Left ventricle myocardium superior (tissue), 1 donor: ENCODE data around the gene LAPTM5. TPM values are rescaled to one million over a fixed set of nuclear protein-coding genes. Genes with fewer than 3 reads are reported as not detected.

Experiments used
- ATAC-seq: fragments of 200-7000 bp; cut with Tn5 transposase; one replicate; pipeline ENCODE4 v1.9.1; 2020; ENCODE audit warnings: mild to moderate bottlenecking, moderate library complexity
- DNase-seq: peaks from one replicate; pipeline ENCODE4 v3.0.0-alpha.2; 2020
- intact Hi-C: fragments of 100-400 bp; cut with micrococcal nuclease; formaldehyde crosslinking; loops from one replicate; pipeline ENCODE4 v1.11.0; 2022
- total RNA-seq: library from RNA; stranded (reverse); fragmentation: NEBNext Ultra II Directional; extraction: Animal tissue kit (Norgen Biotek cat#: 25700); gene quantifications from one replicate; pipeline ENCODE4 v1.2.1, GENCODE V29; 2021
- donor health status: DM: no; HTN: yes; CAD: no; lungs with severe emphysema.

The LAPTM5 gene
- total RNA-seq, 1 donor from 2014 or later: 23.9 TPM

DNA sequence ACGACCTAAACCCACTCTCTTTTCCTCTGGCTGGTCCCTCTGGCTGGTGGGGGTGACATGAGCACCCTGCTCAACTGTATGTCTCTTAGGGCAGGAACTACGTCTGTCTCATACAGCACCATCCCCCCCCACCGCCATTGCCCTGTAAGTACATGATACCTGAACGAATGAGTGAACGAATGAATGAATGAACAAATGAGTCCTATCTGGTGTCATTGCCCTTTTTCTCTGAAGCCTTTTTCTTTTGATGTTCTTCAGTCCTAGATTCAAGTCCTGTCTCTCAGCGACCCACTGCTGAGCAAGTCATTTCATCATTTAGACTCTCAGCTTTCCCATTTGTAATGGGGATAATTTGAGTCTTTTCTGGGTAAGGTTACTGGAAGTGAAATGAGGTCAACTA, 45.0 kb downstream of the LAPTM5 start:
- no peak for ATAC-seq
- intact Hi-C loops: no loop called here
- DNase-seq: no peak

DNA sequence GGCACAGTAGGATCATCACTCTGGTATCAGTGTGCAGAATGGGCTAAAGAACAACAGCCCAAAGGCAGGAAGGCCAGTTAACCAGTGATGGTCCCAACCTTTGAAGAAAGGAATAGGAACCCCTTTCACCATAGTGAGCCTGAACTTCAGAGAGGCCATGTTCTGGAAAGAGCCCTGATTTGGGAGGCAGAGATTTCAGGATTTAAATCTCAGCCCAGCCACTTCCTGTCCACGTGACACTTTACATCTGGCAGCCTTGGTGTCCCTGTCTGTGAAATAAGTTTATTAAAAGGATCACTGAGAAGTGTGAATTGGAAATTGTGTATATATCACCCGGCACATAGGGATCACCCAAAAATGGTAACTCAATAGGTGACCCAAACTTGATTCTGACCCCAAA, 47.2 kb downstream of the LAPTM5 start:
- intact Hi-C loops: no loop called here
- ATAC-seq (no peak), DNase-seq (no peak)

DNA sequence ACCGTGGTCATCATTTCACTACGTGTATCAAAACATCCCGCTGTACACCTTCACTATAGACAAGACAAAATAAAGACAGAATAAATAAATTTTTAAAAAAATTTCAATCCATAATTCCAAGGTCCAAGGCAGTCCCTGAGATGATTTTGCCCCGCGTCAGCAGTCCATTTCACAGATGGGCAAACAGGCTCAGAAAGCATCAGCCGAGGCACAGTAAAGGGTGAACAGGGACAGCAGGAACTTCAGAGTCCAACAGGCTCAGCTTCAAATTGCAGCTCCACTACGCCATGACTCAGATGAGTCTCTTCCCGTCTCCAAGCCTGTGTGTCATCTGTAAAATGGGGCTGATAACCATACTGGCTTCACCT, 49.2 kb downstream of the LAPTM5 start:
- intact Hi-C loops: no loop called here
- DNase-seq (no peak), ATAC-seq (no peak)

DNA sequence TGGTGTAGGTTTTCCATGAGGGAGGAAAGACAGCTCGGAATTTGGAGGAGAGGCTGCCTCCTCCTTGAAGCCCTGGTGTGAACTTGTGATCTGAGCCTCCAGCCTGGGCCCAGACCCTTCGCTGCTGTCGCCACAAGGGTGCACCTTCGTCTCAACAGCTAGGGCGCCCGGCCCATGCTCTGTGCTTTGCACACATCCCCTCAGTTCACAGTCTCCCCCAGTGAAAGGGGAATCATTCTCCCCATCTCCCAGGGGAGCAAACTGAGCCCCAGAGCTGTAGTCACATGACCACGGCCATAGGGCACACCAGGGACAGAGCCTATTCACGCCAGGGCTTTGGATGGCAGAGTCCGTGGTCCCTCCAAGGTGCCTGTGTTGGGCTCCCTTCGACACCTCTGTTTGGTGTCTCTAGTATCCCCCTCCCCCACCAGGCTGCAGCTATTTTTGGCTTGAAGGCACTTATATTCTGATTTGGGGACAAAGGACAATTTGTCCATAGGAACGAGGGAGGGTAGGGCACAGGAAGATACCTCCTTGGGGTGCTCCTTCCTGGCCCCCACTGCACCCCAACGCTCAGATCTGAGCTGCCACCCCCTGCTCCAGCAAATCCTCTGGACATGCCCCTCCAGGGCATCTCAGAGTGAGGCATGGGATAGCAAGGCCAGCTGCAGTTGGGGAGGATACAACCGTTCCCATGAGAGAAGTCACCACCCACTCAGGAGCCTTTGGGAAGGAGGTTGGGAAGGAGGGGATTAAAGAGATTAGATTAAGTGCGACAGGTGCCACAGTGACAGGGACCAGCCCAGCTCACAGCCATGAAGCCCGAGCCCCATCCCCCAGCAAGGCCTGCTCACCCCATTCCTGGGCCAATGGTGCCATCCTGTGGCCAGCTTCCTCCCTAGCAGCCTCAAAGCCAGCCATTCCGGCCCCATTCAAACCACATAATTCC, 49.9 kb downstream of the LAPTM5 start:
- ATAC-seq (peak; percentile 85), DNase-seq (peak; percentile 79)
- intact Hi-C loops: no loop called here

DNA sequence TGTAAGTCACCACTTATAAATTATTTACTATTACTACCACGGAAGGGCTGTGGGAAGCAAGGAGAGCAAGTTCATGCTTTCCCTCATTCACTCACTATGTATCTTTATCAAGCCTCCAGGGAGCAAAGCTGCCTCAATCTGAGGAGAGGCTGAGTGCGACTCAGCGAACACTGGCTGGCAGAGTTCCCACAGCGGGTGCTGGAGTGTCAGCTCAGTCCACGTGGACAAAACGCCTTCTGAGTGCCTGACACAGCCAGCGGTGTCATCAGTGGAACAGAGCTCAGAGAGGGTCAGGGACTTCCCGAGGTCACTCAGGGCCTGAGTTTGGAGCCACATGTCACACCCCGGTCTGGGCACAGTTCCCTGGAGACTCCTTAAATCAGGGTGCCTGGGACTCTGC, 51.0 kb downstream of the LAPTM5 start:
- DNase-seq (peak; percentile 85), ATAC-seq (peak; percentile 66)
- intact Hi-C loops: no loop called here

DNA sequence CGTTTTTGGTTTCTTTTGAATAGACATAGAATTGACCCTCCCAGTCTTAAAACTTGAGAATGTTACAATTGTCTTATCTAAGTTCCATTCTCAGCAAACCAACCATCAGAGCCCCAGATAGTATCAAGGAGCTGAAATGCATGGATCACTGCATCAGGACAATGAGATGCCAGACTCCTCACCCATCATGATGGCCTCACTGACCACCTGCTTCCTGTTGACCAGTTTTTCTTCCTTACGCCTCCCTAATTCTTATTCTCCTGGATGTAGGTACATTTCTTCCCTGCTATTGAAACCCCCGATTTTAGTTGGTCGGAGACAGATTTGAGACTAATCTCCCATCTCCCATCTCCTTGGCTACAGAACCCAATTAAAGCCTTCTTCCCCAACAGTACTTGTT, 51.9 kb downstream of the LAPTM5 start:
- no peak for ATAC-seq
- intact Hi-C loops: no loop called here

DNA sequence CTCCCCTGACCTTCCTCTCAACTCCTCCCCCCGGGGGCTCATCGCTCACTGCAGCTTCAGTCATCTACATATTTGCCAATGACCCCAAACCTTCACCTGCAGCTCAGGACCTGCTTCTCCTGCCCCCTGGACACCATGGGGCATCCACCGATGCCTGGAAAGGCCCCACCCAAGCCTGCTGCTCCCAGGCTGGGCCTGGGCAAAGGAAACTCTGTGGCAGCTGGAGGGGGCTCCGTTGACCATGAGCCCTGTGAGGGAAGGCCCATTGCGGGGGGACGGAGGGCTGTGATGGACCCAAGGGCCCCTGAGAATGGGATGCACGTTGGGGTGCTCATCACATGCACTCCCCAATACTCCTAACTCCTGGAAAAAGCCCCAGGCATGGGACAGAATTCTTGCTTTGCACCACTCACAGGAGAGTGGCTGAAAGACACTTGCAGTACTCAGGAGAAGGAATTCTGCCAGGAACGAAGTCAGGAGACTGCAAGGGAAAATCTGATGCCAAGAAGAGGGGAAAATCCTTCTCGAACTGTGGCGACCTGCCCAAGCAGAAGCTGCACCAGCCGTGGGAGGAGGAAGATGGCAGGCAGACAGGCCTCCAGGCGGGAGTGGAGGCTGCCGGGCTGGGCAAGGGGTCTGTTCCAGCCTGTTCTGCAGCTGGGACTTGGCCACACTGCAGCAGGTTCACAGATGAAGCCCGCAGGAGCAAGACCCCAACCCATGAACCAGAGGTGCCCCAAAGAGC, 52.6 kb downstream of the LAPTM5 start:
- ATAC-seq (no peak), DNase-seq (no peak)
- intact Hi-C loops: no loop called here

More for the DNA sequence above, 51.9 kb downstream of the LAPTM5 start:
- DNase-seq: no peak

DNA sequence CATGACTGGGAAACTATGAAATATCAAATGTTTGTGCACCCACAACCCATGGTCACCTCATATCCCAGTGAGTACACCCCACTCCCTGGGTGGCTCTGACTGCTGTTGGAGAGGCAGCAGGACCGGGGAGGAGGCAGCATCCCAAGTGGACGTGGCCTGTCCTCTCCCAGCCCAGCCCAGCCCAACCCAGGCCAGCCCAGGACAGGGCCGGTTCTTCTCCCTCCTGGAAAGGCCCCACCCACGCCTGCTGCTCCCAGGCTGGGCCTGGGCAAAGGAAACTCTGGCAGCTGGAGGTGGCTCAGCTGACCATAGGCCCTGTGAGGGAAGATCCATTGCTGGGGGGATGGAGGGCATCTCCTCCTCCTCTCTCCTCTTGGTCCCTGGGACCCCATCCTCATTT, 53.3 kb downstream of the LAPTM5 start:
- intact Hi-C loops: no loop called here
- ATAC-seq (peak; percentile 31), DNase-seq (peak; percentile 48)

DNA sequence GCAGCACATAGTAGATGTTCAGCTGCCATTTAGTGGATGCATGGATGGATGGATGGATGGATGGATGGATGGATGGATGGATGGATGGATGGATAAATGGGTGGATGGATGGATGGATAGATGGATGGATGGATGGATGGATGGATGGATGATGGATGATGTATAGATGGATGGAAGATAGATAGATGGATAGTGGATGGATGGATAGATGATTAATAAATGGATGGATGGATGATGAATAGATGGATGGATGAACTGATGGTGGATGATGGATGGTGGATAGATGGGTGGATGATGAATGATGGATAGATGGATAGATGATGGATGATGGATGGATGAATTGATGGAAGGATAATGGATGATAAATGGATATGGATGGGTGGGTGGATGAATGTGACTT, 54.8 kb downstream of the LAPTM5 start:
- intact Hi-C loops: no loop called here
- ATAC-seq (no peak), DNase-seq (no peak)

DNA sequence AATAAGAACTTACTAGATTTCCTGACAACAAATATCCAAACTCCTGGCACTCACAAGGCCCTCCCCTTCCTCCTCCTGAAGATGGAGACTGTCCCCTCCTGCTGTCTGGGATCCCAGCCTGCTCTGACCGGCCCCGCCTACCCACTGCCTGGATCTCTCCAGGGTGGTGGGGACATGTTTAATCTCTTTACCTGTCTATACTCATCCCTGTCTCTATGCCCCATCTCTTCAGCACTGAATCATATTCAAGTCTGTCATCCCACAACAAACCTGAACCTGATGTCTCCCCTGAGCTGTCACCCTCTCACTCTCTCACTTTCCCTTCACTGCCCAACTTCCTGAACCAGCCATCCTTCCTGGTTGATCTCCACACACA, 56.3 kb downstream of the LAPTM5 start:
- ATAC-seq: no peak
- intact Hi-C loops: no loop called here
- DNase-seq: no peak

DNA sequence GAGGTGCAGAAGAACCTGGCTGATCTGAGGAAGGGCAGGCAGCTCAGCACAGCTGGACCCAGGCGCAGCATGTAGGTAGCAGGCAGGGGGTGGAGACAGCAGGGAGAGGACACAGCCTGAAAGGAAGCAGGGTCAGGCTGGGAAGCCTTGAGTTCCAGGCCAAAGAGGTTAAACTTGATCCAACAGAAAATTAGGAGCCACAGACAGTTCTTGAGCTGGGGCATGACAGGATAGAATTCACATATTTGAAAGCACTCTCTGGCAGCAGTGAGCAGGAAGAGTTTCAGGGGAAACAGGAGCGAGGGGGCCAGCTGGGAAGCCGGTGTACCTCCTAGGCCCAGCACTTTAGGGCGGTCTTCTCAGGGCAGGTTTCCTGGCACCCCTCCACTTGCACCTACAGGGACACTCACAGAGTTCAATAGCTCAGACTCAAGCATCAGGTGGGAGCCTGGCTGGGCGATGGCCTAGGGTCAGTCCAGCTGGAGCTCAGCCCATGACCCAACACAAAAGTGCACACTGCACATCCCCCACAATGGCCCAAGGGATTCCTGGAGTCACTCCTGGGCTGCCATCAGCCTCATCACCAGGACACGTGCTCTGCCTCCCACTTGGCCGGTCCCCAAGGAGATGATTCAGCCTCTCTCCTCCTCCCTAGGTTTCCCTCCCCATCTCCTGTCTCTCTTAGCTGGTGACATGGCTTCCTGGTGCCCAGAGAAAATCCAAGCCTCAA, 56.9 kb downstream of the LAPTM5 start:
- intact Hi-C loops: no loop called here
- DNase-seq (no peak), ATAC-seq (peak; percentile 20)

DNA sequence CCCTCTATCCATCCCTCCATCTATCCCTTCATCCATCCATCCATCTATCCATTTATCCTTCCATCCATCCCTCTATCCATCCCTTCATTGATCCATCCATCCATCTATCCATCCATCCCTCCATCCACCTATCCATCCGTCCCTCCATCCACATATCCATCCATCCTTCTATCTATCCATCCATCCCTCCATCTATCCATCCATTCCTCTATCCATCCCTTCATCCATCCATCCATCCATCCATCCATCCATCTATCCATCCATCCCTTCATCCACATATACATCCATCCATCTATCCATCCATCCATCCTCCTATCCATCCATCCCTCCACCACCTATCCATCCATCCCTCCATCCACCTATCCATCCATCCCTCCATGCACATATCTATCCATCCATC, 57.8 kb downstream of the LAPTM5 start:
- intact Hi-C loops: no loop called here

DNA sequence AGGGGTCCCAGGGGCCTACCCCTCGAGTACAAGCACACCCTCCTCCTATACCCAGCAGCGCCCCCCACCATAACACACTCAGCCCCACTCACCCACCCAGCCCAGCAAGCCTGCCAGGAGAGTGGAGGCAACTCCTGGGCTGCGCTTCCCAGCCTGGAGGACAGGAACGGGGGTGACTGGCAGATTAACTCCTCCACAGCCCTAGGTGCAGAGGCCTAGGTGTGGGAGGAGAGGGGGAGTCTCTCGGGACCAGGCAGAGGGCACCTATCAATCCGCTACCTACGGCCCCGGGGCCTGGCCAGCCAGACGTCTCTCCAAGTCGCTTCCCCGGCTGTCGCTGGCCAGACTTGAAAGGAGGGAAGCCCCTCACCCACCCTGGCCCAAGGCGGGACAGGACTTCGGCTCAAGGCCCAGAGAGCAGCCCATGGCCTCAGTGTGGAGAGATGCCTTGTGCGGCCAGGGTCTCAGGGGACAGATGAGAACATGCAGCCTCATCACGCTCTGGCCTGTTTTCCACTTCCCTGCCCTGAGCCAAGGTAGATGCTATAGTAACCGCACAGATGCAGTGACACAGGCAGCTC, 59.1 kb downstream of the LAPTM5 start:
- intact Hi-C loops: no loop called here
- DNase-seq: no peak
- no peak for ATAC-seq

More for the DNA sequence above, 57.8 kb downstream of the LAPTM5 start:
- no peak for DNase-seq
- no peak for ATAC-seq

DNA sequence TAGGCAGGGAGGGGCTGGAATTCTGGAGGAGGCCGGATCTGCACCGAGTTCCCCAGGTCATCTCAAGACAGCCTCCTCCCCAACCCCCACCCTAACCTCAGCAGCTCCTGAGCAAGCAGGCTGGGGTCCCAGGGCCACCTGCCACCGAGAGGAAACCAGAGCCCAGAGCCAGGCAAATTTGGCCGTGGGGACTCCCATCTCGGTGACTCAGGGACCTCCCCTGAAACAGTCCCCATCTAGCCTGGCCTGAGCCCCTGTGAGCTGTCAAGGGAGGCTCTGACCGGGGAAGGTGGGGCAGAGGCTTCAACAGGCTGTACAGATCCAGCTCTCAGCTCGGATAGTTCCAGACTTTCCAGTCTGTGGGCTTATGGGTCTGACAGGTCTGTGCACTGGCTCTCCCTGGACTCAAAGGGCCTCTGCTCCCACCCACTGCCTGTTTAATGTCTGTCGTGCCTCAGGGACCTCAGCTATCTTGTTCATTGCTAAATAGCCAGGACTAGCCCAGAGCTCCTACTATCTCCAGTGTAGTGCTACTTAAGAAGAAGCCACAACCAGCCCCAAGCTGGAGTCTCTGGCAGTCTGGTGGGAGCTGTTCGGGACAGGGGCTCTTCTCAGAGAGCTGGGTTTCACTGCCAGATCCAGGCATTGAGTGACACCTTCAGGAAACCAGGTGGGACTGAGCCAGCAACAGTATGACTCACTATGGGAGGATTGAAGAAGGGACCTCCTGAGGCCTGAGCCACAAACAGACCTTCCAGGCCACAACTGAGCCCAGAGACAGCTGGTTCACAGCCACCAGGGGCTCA, 59.8 kb downstream of the LAPTM5 start:
- DNase-seq (no peak), ATAC-seq (peak; percentile 47)
- intact Hi-C loops: no loop called here

DNA sequence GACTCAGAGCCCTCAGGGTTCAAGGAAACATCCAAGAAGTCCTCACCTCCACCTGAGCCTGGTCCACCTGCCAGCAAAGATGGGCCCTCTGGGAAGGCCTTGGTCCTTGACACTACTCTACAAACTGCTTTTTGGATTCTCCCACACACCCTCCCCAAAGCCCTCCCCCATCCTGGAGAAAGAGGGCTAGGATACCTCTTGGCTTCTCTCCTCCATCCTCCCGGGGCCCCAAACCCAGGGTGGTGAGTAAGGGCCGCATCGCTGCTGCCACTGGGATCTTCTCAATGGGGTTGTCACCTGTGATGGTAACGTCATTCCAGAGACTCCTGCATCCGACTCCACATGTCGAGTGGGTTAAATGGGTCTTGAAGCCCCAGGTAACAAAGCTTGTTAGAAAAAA, 60.7 kb downstream of the LAPTM5 start:
- no peak for DNase-seq
- ATAC-seq: no peak
- intact Hi-C loops: no loop called here

DNA sequence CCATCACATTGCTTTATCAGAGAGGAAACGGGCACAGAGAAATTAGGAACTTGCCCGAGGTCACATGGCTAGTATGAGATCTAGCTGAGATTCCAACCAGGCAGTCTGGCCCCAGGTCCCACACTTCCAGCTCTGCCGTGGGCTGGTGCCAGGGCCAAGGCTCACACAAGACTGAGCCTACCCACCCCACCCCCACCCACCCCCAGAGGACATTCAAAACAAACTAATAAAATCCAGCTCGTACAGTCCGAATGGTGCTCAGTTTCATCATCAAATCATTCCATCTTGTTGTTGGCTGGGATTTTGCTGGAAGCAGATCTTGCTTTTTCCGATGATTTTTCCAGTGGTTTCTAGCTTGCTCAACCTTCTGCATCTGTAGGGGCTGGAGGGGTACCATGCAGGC, 62.1 kb downstream of the LAPTM5 start:
- DNase-seq (no peak), ATAC-seq (no peak)
- intact Hi-C loops: no loop called here

DNA sequence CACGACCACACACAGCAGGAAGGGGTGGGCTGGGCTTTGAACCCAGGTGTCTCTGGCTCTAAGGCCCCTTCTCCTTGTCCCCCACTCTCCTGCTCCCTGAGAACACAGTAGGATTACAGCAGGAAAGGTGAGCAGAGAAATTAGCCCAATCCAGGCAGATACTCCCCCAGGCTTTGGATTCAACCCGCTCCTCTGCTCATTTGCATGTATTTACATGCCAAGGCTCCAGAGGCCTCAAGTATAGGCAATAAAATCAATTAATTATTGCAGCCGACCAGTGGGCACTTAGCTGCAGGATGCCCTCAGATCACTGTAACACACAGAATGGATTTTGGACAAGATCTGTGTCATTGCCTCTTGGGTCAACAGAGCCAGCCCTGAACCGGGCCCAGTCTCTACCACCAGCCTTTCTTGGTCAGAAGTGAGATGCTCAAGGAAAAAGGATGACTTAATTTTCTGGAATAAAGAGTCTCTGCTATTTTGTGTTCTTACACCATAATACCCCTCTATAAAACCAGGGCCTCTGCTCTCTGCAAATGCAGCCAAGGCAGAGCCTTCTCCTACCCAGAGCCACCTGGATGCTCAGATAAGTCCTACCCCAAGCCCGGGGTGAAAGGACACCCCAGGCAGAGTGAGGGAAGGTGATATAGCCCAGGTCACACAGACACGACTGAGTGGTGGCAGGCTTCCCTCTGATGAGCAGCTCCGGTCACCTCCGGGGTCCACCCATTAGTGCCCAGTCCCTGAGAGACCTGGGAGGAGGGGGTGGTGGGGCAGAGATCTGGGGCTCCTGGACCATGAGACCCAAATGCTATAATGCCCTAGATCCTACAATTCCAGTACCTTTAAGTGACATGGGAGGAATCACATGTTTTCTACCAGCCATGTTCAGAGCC, 63.0 kb downstream of the LAPTM5 start:
- DNase-seq (no peak), ATAC-seq (no peak)
- intact Hi-C loops: no loop called here

DNA sequence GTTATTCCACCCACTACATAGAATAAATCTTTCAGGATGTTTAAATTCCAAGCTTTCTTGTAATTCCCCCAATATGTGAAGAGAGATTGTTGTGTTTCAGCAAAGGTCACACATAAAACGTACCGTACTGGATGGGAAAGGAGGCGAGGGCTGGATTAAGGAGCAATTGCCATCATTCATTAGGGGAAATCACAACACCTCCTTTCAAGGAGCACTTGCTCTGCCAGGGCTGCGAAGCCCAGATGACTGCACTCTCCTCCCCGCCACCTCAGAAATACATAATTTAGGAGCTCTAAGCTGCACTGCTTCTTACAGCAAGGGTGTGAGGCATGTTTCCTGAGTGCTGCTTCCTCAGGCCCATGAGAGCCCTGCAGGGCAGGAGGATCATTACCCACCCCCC, 63.8 kb downstream of the LAPTM5 start:
- ATAC-seq (no peak), DNase-seq (no peak)
- intact Hi-C loops: no loop called here
